ENCODE measurements around the gene ANKLE1.

Gene ANKLE1

GRCh38 chr19:17248011-17248776 is 33.5 kb upstream of the ANKLE1 start:
- DNase-seq (ENCODE audit: extremely low read depth, low read depth): no peak
- no peak for TF ChIP-seq CTCF (IDR thresholded peaks at IDR 0.05; ENCODE audit: low read depth, low read length, missing control alignments)
- no peak overlapping the region for H3K4me3 ChIP-seq (replicated peaks; ENCODE audit: low read depth, low read length)

- TF ChIP-seq CTCF (IDR thresholded peaks at IDR 0.05; ENCODE audit: low read depth, low read length, missing control alignments): no peak
Observed at GRCh38 chr19:17249887-17250548, 31.7 kb upstream of the ANKLE1 start.

GRCh38 chr19:17254636-17255035 is 27.1 kb upstream of the ANKLE1 start:
- no peak for TF ChIP-seq CTCF (IDR thresholded peaks at IDR 0.05; ENCODE audit: low read depth, low read length, missing control alignments)
- no peak for DNase-seq (ENCODE audit: extremely low read depth, low read depth)
- no peak overlapping the region for H3K4me3 ChIP-seq (replicated peaks; ENCODE audit: low read depth, low read length)

More at GRCh38 chr19:17249887-17250548, 31.7 kb upstream of the ANKLE1 start:
- H3K4me3 ChIP-seq (replicated peaks; ENCODE audit: low read depth, low read length): no peak overlapping the region
- DNase-seq (ENCODE audit: extremely low read depth, low read depth): no peak

GRCh38 chr19:17255150-17255621 is 26.5 kb upstream of the ANKLE1 start:
- no peak overlapping the region for H3K4me3 ChIP-seq (replicated peaks; ENCODE audit: low read depth, low read length)
- DNase-seq (ENCODE audit: extremely low read depth, low read depth): no peak
- TF ChIP-seq CTCF (IDR thresholded peaks at IDR 0.05; ENCODE audit: low read depth, low read length, missing control alignments): no peak

- no peak overlapping the region for H3K4me3 ChIP-seq (replicated peaks; ENCODE audit: low read depth, low read length)
- DNase-seq (ENCODE audit: extremely low read depth, low read depth): no peak
- no peak for TF ChIP-seq CTCF (IDR thresholded peaks at IDR 0.05; ENCODE audit: low read depth, low read length, missing control alignments)
Observed at GRCh38 chr19:17256130-17256529, 25.6 kb upstream of the ANKLE1 start.

- H3K4me3 ChIP-seq (replicated peaks; ENCODE audit: low read depth, low read length): no peak overlapping the region
- no peak for TF ChIP-seq CTCF (IDR thresholded peaks at IDR 0.05; ENCODE audit: low read depth, low read length, missing control alignments)
- DNase-seq (ENCODE audit: extremely low read depth, low read depth): no peak
Observed at GRCh38 chr19:17259118-17259780, 22.5 kb upstream of the ANKLE1 start.

Measured in HFF-Myc (cell line).